ENCODE data around the gene CUL5. TPM values are rescaled to one million over a fixed set of nuclear protein-coding genes. Genes with fewer than 3 reads are reported as not detected.

Gene CUL5
- total RNA-seq, 1 donor from 2014 or later = 43.8 TPM

Other genes starting within 250 kb of the CUL5 start
- 69.4 and 95.3 TPM in 2 replicates for gene SLC35F2, start 150.1 kb upstream of the CUL5 start, total RNA-seq
- 0.10 TPM in 1 of 2 replicates, not detected in the other for gene RAB39A, start 80.5 kb upstream of the CUL5 start, total RNA-seq
- 117 and 159 TPM in 2 replicates for gene ACAT1, start 112.7 kb downstream of the CUL5 start, total RNA-seq
- 14.4 and 18.8 TPM in 2 replicates for gene NPAT, start 213.7 kb downstream of the CUL5 start, total RNA-seq
- 49.7 and 107 TPM in 2 replicates for gene ATM, start 214.2 kb downstream of the CUL5 start, total RNA-seq